ENCODE results near the gene PRRC2B. TPM values are rescaled to one million over a fixed set of nuclear protein-coding genes. Genes with fewer than 3 reads are reported as not detected.
"Not testable (repeated sequence)": the region's sequence is repeated elsewhere in the genome, so short reads cannot be mapped to it uniquely, and the experiment has no call there.

The PRRC2B gene
- total and polyA plus RNA-seq, 4 donors: 39.4 to 171 (median 91.4) TPM

- H3K9me3 ChIP-seq (ENCODE audit: control insufficient read depth in 4 of 4, insufficient read depth in 3 of 4, low read length in 3 of 4): no peaks in the 10 kb centered on the region
- no peak overlapping the region for H3K9ac ChIP-seq (ENCODE audit: insufficient read depth in 1 of 2, low read length in 2 of 2)
- no peak overlapping the region for H3K27ac ChIP-seq (ENCODE audit: low read depth in 1 of 2, low read length in 1 of 2)
- no peak for DNase-seq
- H3K27me3 ChIP-seq (ENCODE audit: control insufficient read depth in 3 of 3, insufficient read depth in 3 of 3, low read length in 2 of 3): no peaks in the 10 kb centered on the region
- ATAC-seq (ENCODE audit: insufficient read depth, low FRiP score): no peak
- H3K36me3 ChIP-seq (ENCODE audit: control insufficient read depth in 4 of 4, insufficient read depth in 4 of 4, low read length in 4 of 4): peaks cover 21 to 65% (median 39%) of the 10 kb centered on the region in 4 donors
- TF ChIP-seq, protein P1, sequence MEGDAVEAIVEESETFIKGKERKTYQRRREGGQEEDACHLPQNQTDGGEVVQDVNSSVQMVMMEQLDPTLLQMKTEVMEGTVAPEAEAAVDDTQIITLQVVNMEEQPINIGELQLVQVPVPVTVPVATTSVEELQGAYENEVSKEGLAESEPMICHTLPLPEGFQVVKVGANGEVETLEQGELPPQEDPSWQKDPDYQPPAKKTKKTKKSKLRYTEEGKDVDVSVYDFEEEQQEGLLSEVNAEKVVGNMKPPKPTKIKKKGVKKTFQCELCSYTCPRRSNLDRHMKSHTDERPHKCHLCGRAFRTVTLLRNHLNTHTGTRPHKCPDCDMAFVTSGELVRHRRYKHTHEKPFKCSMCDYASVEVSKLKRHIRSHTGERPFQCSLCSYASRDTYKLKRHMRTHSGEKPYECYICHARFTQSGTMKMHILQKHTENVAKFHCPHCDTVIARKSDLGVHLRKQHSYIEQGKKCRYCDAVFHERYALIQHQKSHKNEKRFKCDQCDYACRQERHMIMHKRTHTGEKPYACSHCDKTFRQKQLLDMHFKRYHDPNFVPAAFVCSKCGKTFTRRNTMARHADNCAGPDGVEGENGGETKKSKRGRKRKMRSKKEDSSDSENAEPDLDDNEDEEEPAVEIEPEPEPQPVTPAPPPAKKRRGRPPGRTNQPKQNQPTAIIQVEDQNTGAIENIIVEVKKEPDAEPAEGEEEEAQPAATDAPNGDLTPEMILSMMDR (IDR thresholded peaks at IDR 0.05; ENCODE audit: control extremely low read depth, extremely low read depth): no peak
- no peak overlapping the region for H3K4me3 ChIP-seq
- H3K4me1 ChIP-seq (ENCODE audit: control insufficient read depth in 5 of 5, insufficient read depth in 5 of 5, low read length in 5 of 5): no peaks in the 10 kb centered on the region
Observed at GRCh38 chr9:131454028-131454427, 60.1 kb downstream of the PRRC2B start.

GRCh38 chr9:131455655-131456054 lies 61.8 kb downstream of the PRRC2B start:
- not testable (repeated sequence) for H3K27me3 ChIP-seq (ENCODE audit: control insufficient read depth in 3 of 3, insufficient read depth in 3 of 3, low read length in 2 of 3); H3K4me3 ChIP-seq; H3K9me3 ChIP-seq (ENCODE audit: control insufficient read depth in 4 of 4, insufficient read depth in 3 of 4, low read length in 3 of 4); DNase-seq; H3K9ac ChIP-seq (ENCODE audit: insufficient read depth in 1 of 2, low read length in 2 of 2); H3K4me1 ChIP-seq (ENCODE audit: control insufficient read depth in 5 of 5, insufficient read depth in 5 of 5, low read length in 5 of 5); ATAC-seq (ENCODE audit: insufficient read depth, low FRiP score); H3K27ac ChIP-seq (ENCODE audit: low read depth in 1 of 2, low read length in 1 of 2)
- 97% methylated on average over 10 of the region's 10 CpGs for WGBS, 2 donors
- H3K36me3 ChIP-seq (ENCODE audit: control insufficient read depth in 4 of 4, insufficient read depth in 4 of 4, low read length in 4 of 4): peaks cover 25 to 78% (median 46%) of the 10 kb centered on the region in 4 donors

GRCh38 chr9:131457746-131458145 lies 63.9 kb downstream of the PRRC2B start:
- H3K4me3 ChIP-seq: no peak overlapping the region
- H3K9ac ChIP-seq (ENCODE audit: insufficient read depth in 1 of 2, low read length in 2 of 2): no peak overlapping the region
- ATAC-seq (ENCODE audit: insufficient read depth, low FRiP score) (no peak), DNase-seq (no peak)
- TF ChIP-seq, protein P1 (IDR thresholded peaks at IDR 0.05; ENCODE audit: control extremely low read depth, extremely low read depth): no peak
- no peaks in the 10 kb centered on the region for H3K4me1 ChIP-seq (ENCODE audit: control insufficient read depth in 5 of 5, insufficient read depth in 5 of 5, low read length in 5 of 5)
- no peaks in the 10 kb centered on the region for H3K27me3 ChIP-seq (ENCODE audit: control insufficient read depth in 3 of 3, insufficient read depth in 3 of 3, low read length in 2 of 3)
- no peak overlapping the region for H3K27ac ChIP-seq (ENCODE audit: low read depth in 1 of 2, low read length in 1 of 2)
- 96 to 97% methylated on average over 10 of the region's 10 CpGs for WGBS, 2 donors
- H3K9me3 ChIP-seq (ENCODE audit: control insufficient read depth in 4 of 4, insufficient read depth in 3 of 4, low read length in 3 of 4): no peaks in the 10 kb centered on the region
- H3K36me3 ChIP-seq (ENCODE audit: control insufficient read depth in 4 of 4, insufficient read depth in 4 of 4, low read length in 4 of 4): peaks cover 25 to 69% (median 48%) of the 10 kb centered on the region in 4 donors

DNA sequence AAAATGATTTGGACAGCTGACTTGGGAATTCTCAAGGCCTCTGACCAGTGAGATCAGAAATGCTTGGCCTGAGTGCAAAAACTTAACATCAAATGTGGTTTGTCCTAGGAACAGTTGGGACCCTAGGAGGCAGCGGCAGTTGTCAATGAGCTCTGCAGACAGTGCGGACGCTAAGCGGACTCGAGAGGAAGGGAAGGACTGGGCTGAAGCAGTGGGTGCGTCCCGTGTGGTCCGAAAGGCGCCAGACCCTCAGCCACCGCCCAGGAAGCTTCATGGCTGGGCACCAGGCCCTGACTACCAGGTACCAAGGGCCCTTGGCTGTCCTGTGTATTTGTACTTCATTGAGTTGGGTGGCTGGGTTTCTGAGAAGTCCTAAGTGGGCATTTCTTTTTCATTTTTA lies 65.2 kb downstream of the PRRC2B start:
- no peak for ATAC-seq (ENCODE audit: insufficient read depth, low FRiP score)
- H3K9ac ChIP-seq (ENCODE audit: insufficient read depth in 1 of 2, low read length in 2 of 2): no peak overlapping the region
- H3K36me3 ChIP-seq (ENCODE audit: control insufficient read depth in 4 of 4, insufficient read depth in 4 of 4, low read length in 4 of 4): peaks cover 32 to 64% (median 50%) of the 10 kb centered on the region in 4 donors
- 93 to 98% methylated on average over 10 of the region's 10 CpGs for WGBS, 2 donors
- H3K9me3 ChIP-seq (ENCODE audit: control insufficient read depth in 4 of 4, insufficient read depth in 3 of 4, low read length in 3 of 4): no peaks in the 10 kb centered on the region
- no peak overlapping the region for H3K27ac ChIP-seq (ENCODE audit: low read depth in 1 of 2, low read length in 1 of 2)
- H3K27me3 ChIP-seq (ENCODE audit: control insufficient read depth in 3 of 3, insufficient read depth in 3 of 3, low read length in 2 of 3): no peaks in the 10 kb centered on the region
- no peaks in the 10 kb centered on the region for H3K4me1 ChIP-seq (ENCODE audit: control insufficient read depth in 5 of 5, insufficient read depth in 5 of 5, low read length in 5 of 5)
- no peak overlapping the region for H3K4me3 ChIP-seq
- no peak for DNase-seq
- TF ChIP-seq, protein P1 (IDR thresholded peaks at IDR 0.05; ENCODE audit: control extremely low read depth, extremely low read depth): no peak
